ENCODE data around the gene RBMS1.

DNA sequence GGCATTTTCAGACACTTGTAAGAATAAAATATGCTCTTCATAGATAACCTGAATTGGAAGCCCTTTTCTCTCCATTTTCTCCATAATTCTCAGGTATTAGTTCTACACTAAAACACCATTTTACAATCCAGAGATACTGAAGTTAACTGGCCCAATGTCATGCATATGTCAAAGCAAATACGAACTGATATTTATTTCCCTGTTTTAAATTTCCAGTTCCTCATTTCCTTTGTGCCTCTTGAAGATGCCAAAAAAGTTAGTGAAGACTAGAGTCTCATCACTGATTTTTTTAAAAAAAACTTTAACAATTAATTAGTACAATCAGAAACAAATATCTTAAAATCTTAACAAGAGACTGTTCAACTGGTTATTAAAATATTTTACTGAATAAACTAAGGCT, 240.7 kb downstream of the RBMS1 start:
- TF ChIP-seq, protein P1, sequence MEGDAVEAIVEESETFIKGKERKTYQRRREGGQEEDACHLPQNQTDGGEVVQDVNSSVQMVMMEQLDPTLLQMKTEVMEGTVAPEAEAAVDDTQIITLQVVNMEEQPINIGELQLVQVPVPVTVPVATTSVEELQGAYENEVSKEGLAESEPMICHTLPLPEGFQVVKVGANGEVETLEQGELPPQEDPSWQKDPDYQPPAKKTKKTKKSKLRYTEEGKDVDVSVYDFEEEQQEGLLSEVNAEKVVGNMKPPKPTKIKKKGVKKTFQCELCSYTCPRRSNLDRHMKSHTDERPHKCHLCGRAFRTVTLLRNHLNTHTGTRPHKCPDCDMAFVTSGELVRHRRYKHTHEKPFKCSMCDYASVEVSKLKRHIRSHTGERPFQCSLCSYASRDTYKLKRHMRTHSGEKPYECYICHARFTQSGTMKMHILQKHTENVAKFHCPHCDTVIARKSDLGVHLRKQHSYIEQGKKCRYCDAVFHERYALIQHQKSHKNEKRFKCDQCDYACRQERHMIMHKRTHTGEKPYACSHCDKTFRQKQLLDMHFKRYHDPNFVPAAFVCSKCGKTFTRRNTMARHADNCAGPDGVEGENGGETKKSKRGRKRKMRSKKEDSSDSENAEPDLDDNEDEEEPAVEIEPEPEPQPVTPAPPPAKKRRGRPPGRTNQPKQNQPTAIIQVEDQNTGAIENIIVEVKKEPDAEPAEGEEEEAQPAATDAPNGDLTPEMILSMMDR (IDR thresholded peaks at IDR 0.05), result no peak
- no peak for TF ChIP-seq POLR2AphosphoS5 (IDR thresholded peaks at IDR 0.05)

Data from gastroesophageal sphincter (tissue), 3 donors.